ENCODE measurements around the gene ANKS1B. TPM values are rescaled to one million over a fixed set of nuclear protein-coding genes. Genes with fewer than 3 reads are reported as not detected.

Gene ANKS1B
- total RNA-seq, 1 experiment from 2014 or later: 9.7 TPM

- ChIA-PET POLR2A (no interaction called here), CTCF (no interaction called here)
- no peaks in the 10 kb centered on the region for H3K27me3 ChIP-seq (ENCODE audit: control insufficient read depth, insufficient read depth, low read length)
- no peaks in the 10 kb centered on the region for H3K36me3 ChIP-seq (ENCODE audit: control insufficient read depth, insufficient read depth, low read length)
- no peaks in the 10 kb centered on the region for H3K4me1 ChIP-seq (ENCODE audit: control insufficient read depth, insufficient read depth, low read length)
- ATAC-seq (no peak), DNase-seq (ENCODE audit: low read depth, low spot score) (no peak)
- TF ChIP-seq CTCF (IDR thresholded peaks at IDR 0.05): no peak
- in situ Hi-C loops (cut with HindIII; ENCODE audit: low pct_unique_long_range_greater_than_20kb, low sequenced_read_pairs) (no loop called here), intact Hi-C loops (cut with micrococcal nuclease; ENCODE audit: unreplicated experiment) (loop anchor here (10.0 kb wide), 1 partner anchor 338 kb away; no protein-coding TSS in a partner anchor)
- H3K9me3 ChIP-seq (ENCODE audit: control insufficient read depth, insufficient read depth, low read depth, low read length): no peaks in the 10 kb centered on the region
- H3K4me3 ChIP-seq (ENCODE audit: low read depth in 2 of 2, low read length in 2 of 2): no peak overlapping the region
- no TSS peak for BruUV-seq (replicated peaks)
- H3K27ac ChIP-seq (ENCODE audit: low read length): no peak overlapping the region
Observed at GRCh38 chr12:99383258-99383657, 601.5 kb downstream of the ANKS1B start.

- DNase-seq (ENCODE audit: low read depth, low spot score): no peak
- ChIA-PET POLR2A (no interaction called here), CTCF (no interaction called here)
- no peak for ATAC-seq
- no TSS peak for BruUV-seq (replicated peaks)
- in situ Hi-C loops (cut with HindIII; ENCODE audit: low pct_unique_long_range_greater_than_20kb, low sequenced_read_pairs): no loop called here
- Histone ChIP-seq H3K4me3 (ENCODE audit: low read depth in 2 of 2, low read length in 2 of 2) (no peak overlapping the region), H3K4me1 (ENCODE audit: control insufficient read depth, insufficient read depth, low read length) (no peaks in the 10 kb centered on the region), H3K9me3 (ENCODE audit: control insufficient read depth, insufficient read depth, low read depth, low read length) (no peaks in the 10 kb centered on the region), H3K36me3 (ENCODE audit: control insufficient read depth, insufficient read depth, low read length) (no peaks in the 10 kb centered on the region), H3K27ac (ENCODE audit: low read length) (no peak overlapping the region), H3K27me3 (ENCODE audit: control insufficient read depth, insufficient read depth, low read length) (no peaks in the 10 kb centered on the region)
- intact Hi-C loops (cut with micrococcal nuclease; ENCODE audit: unreplicated experiment): loop anchor here (10.0 kb wide), 1 partner anchor 337 kb away; no protein-coding TSS in a partner anchor
- TF ChIP-seq TCF7L2 (IDR thresholded peaks at IDR 0.05; ENCODE audit: low read depth, low read length) (no peak), SIN3A (IDR thresholded peaks at IDR 0.05; ENCODE audit: borderline replicate concordance, insufficient read depth, low read depth, low read length) (no peak), POLR2AphosphoS5 (IDR thresholded peaks at IDR 0.05; ENCODE audit: low read depth, low read length) (no peak), REST (IDR thresholded peaks at IDR 0.05; ENCODE audit: insufficient read depth in 1 of 2, low read depth in 2 of 2, low read length in 1 of 2) (no peak), CTCF (IDR thresholded peaks at IDR 0.05) (no peak)
Observed at GRCh38 chr12:99381992-99382391, 602.7 kb downstream of the ANKS1B start.

- Histone ChIP-seq H3K27me3 (ENCODE audit: control insufficient read depth, insufficient read depth, low read length) (no peaks in the 10 kb centered on the region), H3K4me1 (ENCODE audit: control insufficient read depth, insufficient read depth, low read length) (no peaks in the 10 kb centered on the region), H3K36me3 (ENCODE audit: control insufficient read depth, insufficient read depth, low read length) (no peaks in the 10 kb centered on the region), H3K27ac (ENCODE audit: low read length) (no peak overlapping the region), H3K4me3 (ENCODE audit: low read depth in 2 of 2, low read length in 2 of 2) (no peak overlapping the region), H3K9me3 (ENCODE audit: control insufficient read depth, insufficient read depth, low read depth, low read length) (no peaks in the 10 kb centered on the region)
- intact Hi-C loops (cut with micrococcal nuclease; ENCODE audit: unreplicated experiment) (loop anchor here (10.0 kb wide), 1 partner anchor 336 kb away; no protein-coding TSS in a partner anchor), in situ Hi-C loops (cut with HindIII; ENCODE audit: low pct_unique_long_range_greater_than_20kb, low sequenced_read_pairs) (no loop called here)
- DNase-seq (ENCODE audit: low read depth, low spot score) (no peak), ATAC-seq (no peak)
- no peak for TF ChIP-seq TCF7L2 (IDR thresholded peaks at IDR 0.05; ENCODE audit: low read depth, low read length)
- ChIA-PET CTCF (no interaction called here), POLR2A (no interaction called here)
- no TSS peak for BruUV-seq (replicated peaks)
Observed at GRCh38 chr12:99380701-99381100, 604.0 kb downstream of the ANKS1B start.
